Stimulated activated CD8-positive, alpha-beta memory T cell treated with anti-CD3 and anti-CD28 coated beads, Interleukin-4, amount 100 ng/mL, for 48 hours (primary cell): ENCODE results near the gene RNF187.
A peak's percentile ranks its signal among the peaks of the same experiment; 100 is the strongest.
"Not testable (repeated sequence)": the region's sequence is repeated elsewhere in the genome, so short reads cannot be mapped to it uniquely, and the experiment has no call there.

Experiments
- DNase-seq: peaks from one replicate; pipeline ENCODE4 v3.0.0-alpha.2; 2020

The RNF187 gene

GRCh38 chr1:228462560-228462959 is 24.6 kb upstream of the RNF187 start:
- DNase-seq: no peak

- no peak for DNase-seq
Observed at GRCh38 chr1:228463009-228463558, 24.1 kb upstream of the RNF187 start.

GRCh38 chr1:228463559-228464455 is 23.4 kb upstream of the RNF187 start:
- DNase-seq: peak; percentile 82

GRCh38 chr1:228464487-228464983 is 22.6 kb upstream of the RNF187 start:
- DNase-seq: peak; percentile 88

- DNase-seq: no peak
Observed at GRCh38 chr1:228465141-228465540, 22.0 kb upstream of the RNF187 start.

GRCh38 chr1:228465571-228466146 is 21.5 kb upstream of the RNF187 start:
- DNase-seq: peak; percentile 39

- DNase-seq: not testable (repeated sequence)
Observed at GRCh38 chr1:228468188-228468587, 19.0 kb upstream of the RNF187 start.

- no peak for DNase-seq
Observed at GRCh38 chr1:228469413-228470162, 17.6 kb upstream of the RNF187 start.

GRCh38 chr1:228471154-228471761 is 15.9 kb upstream of the RNF187 start:
- DNase-seq: no peak

GRCh38 chr1:228471762-228472398 is 15.3 kb upstream of the RNF187 start:
- no peak for DNase-seq

- DNase-seq: no peak
Observed at GRCh38 chr1:228472655-228473054, 14.5 kb upstream of the RNF187 start.

- DNase-seq: no peak
Observed at GRCh38 chr1:228474507-228474906, 12.7 kb upstream of the RNF187 start.

GRCh38 chr1:228475812-228476211 is 11.4 kb upstream of the RNF187 start:
- DNase-seq: no peak

- DNase-seq: no peak
Observed at GRCh38 chr1:228477263-228477662, 9.9 kb upstream of the RNF187 start.

GRCh38 chr1:228478326-228478725 is 8.9 kb upstream of the RNF187 start:
- no peak for DNase-seq

GRCh38 chr1:228478912-228479711 is 8.1 kb upstream of the RNF187 start:
- no peak for DNase-seq

GRCh38 chr1:228483789-228484188 is 3.4 kb upstream of the RNF187 start:
- DNase-seq: no peak

GRCh38 chr1:228486596-228487335 is 416 bp upstream of the RNF187 start:
- DNase-seq: peak; percentile 82

- DNase-seq: no peak
Observed at GRCh38 chr1:228488125-228488817, 1.1 kb downstream of the RNF187 start.
